AG09319 (cell line): ENCODE data around the gene TBXT.

Experiments used
- DNase-seq: peaks from one replicate; pipeline ENCODE4 v3.0.0-alpha.2; 2010; ENCODE audit warnings: low read depth; ENCODE audit errors: extremely low read depth
- CTCF ChIP-seq: IDR thresholded peaks from 2 replicates; pipeline ENCODE4 v1.5.1; 2011; ENCODE audit warnings: low read depth, mild to moderate bottlenecking, inconsistent platforms, low read length, moderate library complexity

Gene TBXT

GRCh38 chr6:166203003-166203640 lies 35.5 kb upstream of the TBXT start:
- TF ChIP-seq CTCF = no peak
- no peak for DNase-seq

- no peak for TF ChIP-seq CTCF
- no peak for DNase-seq
Measured at GRCh38 chr6:166202321-166202733, 34.7 kb upstream of the TBXT start.

- DNase-seq = no peak
- TF ChIP-seq CTCF = no peak
Measured at GRCh38 chr6:166201878-166202277, 34.2 kb upstream of the TBXT start.

GRCh38 chr6:166197361-166197760 lies 29.7 kb upstream of the TBXT start:
- TF ChIP-seq CTCF = no peak
- DNase-seq = no peak

- TF ChIP-seq CTCF = no peak
- DNase-seq = no peak
Measured at GRCh38 chr6:166195860-166196238, 28.2 kb upstream of the TBXT start.

- DNase-seq = no peak
- no peak for TF ChIP-seq CTCF
Measured at GRCh38 chr6:166194914-166195859, 27.5 kb upstream of the TBXT start.

GRCh38 chr6:166192557-166192956 lies 24.9 kb upstream of the TBXT start:
- no peak for DNase-seq

More at GRCh38 chr6:166192557-166192956, 24.9 kb upstream of the TBXT start:
- no peak for TF ChIP-seq CTCF
